ENCODE results near the gene MSX2.

GRCh38 chr5:174714751-174715150, 9.6 kb upstream of the MSX2 start:
- TF ChIP-seq CTCF (conservative IDR thresholded peaks at IDR 0.05; ENCODE audit: low read length) (no peak), EZH2phosphoT487 (IDR thresholded peaks at IDR 0.05; ENCODE audit: borderline replicate concordance) (no peak)
